Measurements from ENCODE around the gene C10orf105.
A peak's percentile ranks its signal among the peaks of the same experiment; 100 is the strongest.

The C10orf105 gene

GRCh38 chr10:71716426-71716825 lies 3.2 kb downstream of the C10orf105 start:
- H3K4me1 ChIP-seq: no peaks in the 10 kb centered on the region
- no peak overlapping the region for H3K9ac ChIP-seq
- no peaks in the 10 kb centered on the region for H3K79me2 ChIP-seq
- H3K4me3 ChIP-seq (ENCODE audit: low read depth, low read length): no peak overlapping the region
- TF ChIP-seq CTCF (IDR thresholded peaks at IDR 0.05): no peak
- no peak overlapping the region for H3K4me2 ChIP-seq (ENCODE audit: low read length)
- H3K27ac ChIP-seq: no peak overlapping the region
- H3K27me3 ChIP-seq (ENCODE audit: control insufficient read depth, insufficient read depth, low read length): no peaks in the 10 kb centered on the region
- H3K9me3 ChIP-seq (ENCODE audit: control insufficient read depth, low read length): no peaks in the 10 kb centered on the region
- no peak overlapping the region for H2AFZ ChIP-seq
- no peaks in the 10 kb centered on the region for H3K36me3 ChIP-seq (ENCODE audit: control insufficient read depth, insufficient read depth, low read length)

GRCh38 chr10:71715860-71716259 lies 3.7 kb downstream of the C10orf105 start:
- TF ChIP-seq CTCF (IDR thresholded peaks at IDR 0.05): no peak
- no peaks in the 10 kb centered on the region for H3K4me1 ChIP-seq
- H3K36me3 ChIP-seq (ENCODE audit: control insufficient read depth, insufficient read depth, low read length): no peaks in the 10 kb centered on the region
- no peak overlapping the region for H3K27ac ChIP-seq
- H3K9ac ChIP-seq: no peak overlapping the region
- no peaks in the 10 kb centered on the region for H3K9me3 ChIP-seq (ENCODE audit: control insufficient read depth, low read length)
- no peak overlapping the region for H2AFZ ChIP-seq
- H3K4me2 ChIP-seq (ENCODE audit: low read length): no peak overlapping the region
- no peak overlapping the region for H3K4me3 ChIP-seq (ENCODE audit: low read depth, low read length)
- no peaks in the 10 kb centered on the region for H3K79me2 ChIP-seq
- H3K27me3 ChIP-seq (ENCODE audit: control insufficient read depth, insufficient read depth, low read length): no peaks in the 10 kb centered on the region

- Histone ChIP-seq H3K27me3 (ENCODE audit: control insufficient read depth, insufficient read depth, low read length) (no peaks in the 10 kb centered on the region), H3K79me2 (no peaks in the 10 kb centered on the region), H3K9me3 (ENCODE audit: control insufficient read depth, low read length) (no peaks in the 10 kb centered on the region), H3K36me3 (ENCODE audit: control insufficient read depth, insufficient read depth, low read length) (no peaks in the 10 kb centered on the region), H3K4me3 (ENCODE audit: low read depth, low read length) (no peak overlapping the region), H3K9ac (no peak overlapping the region), H3K4me1 (no peaks in the 10 kb centered on the region), H2AFZ (no peak overlapping the region), H3K27ac (no peak overlapping the region), H3K4me2 (ENCODE audit: low read length) (no peak overlapping the region)
- no peak for TF ChIP-seq CTCF (IDR thresholded peaks at IDR 0.05)
Observed at GRCh38 chr10:71715026-71715425, 4.6 kb downstream of the C10orf105 start.

- no peaks in the 10 kb centered on the region for H3K9me3 ChIP-seq (ENCODE audit: control insufficient read depth, low read length)
- H3K9ac ChIP-seq: no peak overlapping the region
- no peaks in the 10 kb centered on the region for H3K27me3 ChIP-seq (ENCODE audit: control insufficient read depth, insufficient read depth, low read length)
- no peak for TF ChIP-seq CTCF (IDR thresholded peaks at IDR 0.05)
- peak overlapping the region; percentile 57 for H3K27ac ChIP-seq
- no peaks in the 10 kb centered on the region for H3K4me1 ChIP-seq
- H3K4me2 ChIP-seq (ENCODE audit: low read length): no peak overlapping the region
- H3K36me3 ChIP-seq (ENCODE audit: control insufficient read depth, insufficient read depth, low read length): no peaks in the 10 kb centered on the region
- no peak overlapping the region for H3K4me3 ChIP-seq (ENCODE audit: low read depth, low read length)
- no peaks in the 10 kb centered on the region for H3K79me2 ChIP-seq
- H2AFZ ChIP-seq: no peak overlapping the region
Observed at GRCh38 chr10:71714592-71714991, 5.0 kb downstream of the C10orf105 start.

GRCh38 chr10:71714031-71714410 lies 5.6 kb downstream of the C10orf105 start:
- TF ChIP-seq CTCF (IDR thresholded peaks at IDR 0.05): no peak
- no peak overlapping the region for H3K4me3 ChIP-seq (ENCODE audit: low read depth, low read length)
- H3K4me1 ChIP-seq: no peaks in the 10 kb centered on the region

More at GRCh38 chr10:71714031-71714410, 5.6 kb downstream of the C10orf105 start:
- no peaks in the 10 kb centered on the region for H3K9me3 ChIP-seq (ENCODE audit: control insufficient read depth, low read length)
- H2AFZ ChIP-seq: no peak overlapping the region
- H3K27me3 ChIP-seq (ENCODE audit: control insufficient read depth, insufficient read depth, low read length): no peaks in the 10 kb centered on the region
- H3K9ac ChIP-seq: no peak overlapping the region
- no peaks in the 10 kb centered on the region for H3K79me2 ChIP-seq
- no peak overlapping the region for H3K4me2 ChIP-seq (ENCODE audit: low read length)
- H3K27ac ChIP-seq: peak overlapping the region; percentile 57
- no peaks in the 10 kb centered on the region for H3K36me3 ChIP-seq (ENCODE audit: control insufficient read depth, insufficient read depth, low read length)

All from parathyroid adenoma (tissue), 2 donors.